ENCODE data around the gene KDSR.
A peak's percentile ranks its signal among the peaks of the same experiment; 100 is the strongest.
"Not testable (repeated sequence)": the region's sequence is repeated elsewhere in the genome, so short reads cannot be mapped to it uniquely, and the experiment has no call there.

KDSR gene

GRCh38 chr18:63365876-63366212, 1.2 kb downstream of the KDSR start:
- no peak for DNase-seq

- DNase-seq, result no peak
Measured at GRCh38 chr18:63363951-63364350, 3.1 kb downstream of the KDSR start.

- not testable (repeated sequence) for DNase-seq
Measured at GRCh38 chr18:63363420-63363819, 3.6 kb downstream of the KDSR start.

- DNase-seq, result no peak
Measured at GRCh38 chr18:63356272-63356896, 10.6 kb downstream of the KDSR start.

GRCh38 chr18:63350230-63350629, 16.8 kb downstream of the KDSR start:
- DNase-seq, result no peak

GRCh38 chr18:63348508-63349136, 18.4 kb downstream of the KDSR start:
- DNase-seq, result no peak

GRCh38 chr18:63346480-63347183, 20.4 kb downstream of the KDSR start:
- no peak for DNase-seq

- no peak for DNase-seq
Measured at GRCh38 chr18:63346031-63346430, 21.0 kb downstream of the KDSR start.

- DNase-seq, result no peak
Measured at GRCh38 chr18:63344918-63345317, 22.1 kb downstream of the KDSR start.

GRCh38 chr18:63344263-63344662, 22.7 kb downstream of the KDSR start:
- no peak for DNase-seq

GRCh38 chr18:63342206-63342605, 24.8 kb downstream of the KDSR start:
- DNase-seq, result no peak

- DNase-seq, result peak; percentile 24 to 44
Measured at GRCh38 chr18:63339920-63340484, 27.0 kb downstream of the KDSR start.

GRCh38 chr18:63336366-63337099, 30.5 kb downstream of the KDSR start:
- DNase-seq, result no peak

GRCh38 chr18:63331105-63331504, 35.9 kb downstream of the KDSR start:
- DNase-seq, result no peak

- DNase-seq, result no peak
Measured at GRCh38 chr18:63329431-63330145, 37.4 kb downstream of the KDSR start.

- no peak for DNase-seq
Measured at GRCh38 chr18:63326011-63326410, 41.0 kb downstream of the KDSR start.

GRCh38 chr18:63325086-63325686, 41.8 kb downstream of the KDSR start:
- DNase-seq, result no peak

GRCh38 chr18:63322908-63323634, 43.9 kb downstream of the KDSR start:
- peak; percentile 69 to 84 for DNase-seq

GRCh38 chr18:63322206-63322605, 44.8 kb downstream of the KDSR start:
- no peak for DNase-seq

GRCh38 chr18:63321291-63321690, 45.7 kb downstream of the KDSR start:
- DNase-seq, result no peak

- DNase-seq, result no peak
Measured at GRCh38 chr18:63320975-63321265, 46.1 kb downstream of the KDSR start.
